Endothelial cell of umbilical vein (primary cell): ENCODE results near the gene ZNF503. TPM values are rescaled to one million over a fixed set of nuclear protein-coding genes. Genes with fewer than 3 reads are reported as not detected.

Experiments used
- BruUV-seq: library from RNA; stranded (reverse); fragments of 400-500 nt; replicated peaks from 2 replicates; lab custom pipeline; 2021; lab: Mats Ljungman, UMichigan
- CTCF ChIA-PET: fragments of 300-600, 350-600 bp; sonication (Branson Sonifier 250); formaldehyde crosslinking; loops from one replicate; lab custom pipeline; 2021; ENCODE audit warnings: antibody characterized with exemption, inconsistent platforms; lab: Charles Lee
- POLR2A ChIA-PET: fragments of 300-600, 350-600 bp; sonication (Branson Sonifier 250); formaldehyde crosslinking; loops from one replicate; lab custom pipeline; 2021; ENCODE audit warnings: antibody characterized with exemption, inconsistent platforms; lab: Charles Lee
- DNase-seq: peaks from one replicate; pipeline ENCODE4 v3.0.0-alpha.2; 2011; ENCODE audit warnings: low read depth, low spot score
- FAIRE-seq: peaks from 2 replicates; lab custom pipeline; 2011; peaks lifted over from hg19 to GRCh38; lab: Jason Lieb, UNC
- H2AFZ ChIP-seq: 2 replicates; pipeline ENCODE4 v1.6.0; 2012; ENCODE audit warnings: low read depth, low read length, control low read depth, inconsistent platforms
- H3K27ac ChIP-seq: 2 replicates; pipeline ENCODE4 v1.5.1; 2011; ENCODE audit warnings: low read depth, mild to moderate bottlenecking, control low read depth, low read length, moderate library complexity; ENCODE audit not compliant: insufficient read depth
- H3K27me3 ChIP-seq, 2 experiments: 2 replicates each; pipeline versions ENCODE4 v1.6.0 to v1.6.1; 2011; ENCODE audit warnings: low read length in 2 of 2, mixed read lengths in 1 of 2; ENCODE audit not compliant: control insufficient read depth in 2 of 2, insufficient read depth in 2 of 2
- H3K36me3 ChIP-seq, 2 experiments: 2 replicates in 1 of 2; 3 replicates in 1 of 2; pipeline ENCODE4 v1.5.1; 2011; ENCODE audit warnings: low read length in 2 of 2, mild to moderate bottlenecking in 1 of 2, moderate library complexity in 1 of 2; ENCODE audit not compliant: control insufficient read depth in 2 of 2, insufficient read depth in 2 of 2; ENCODE audit errors: extremely low read depth in 1 of 2
- H3K4me1 ChIP-seq: 3 replicates; pipeline ENCODE4 v1.5.1; 2011; ENCODE audit warnings: mild to moderate bottlenecking, low read length; ENCODE audit not compliant: control insufficient read depth, insufficient read depth; ENCODE audit errors: extremely low read depth
- H3K4me2 ChIP-seq: 2 replicates; pipeline ENCODE4 v1.6.1; 2011; ENCODE audit warnings: low read length, control low read depth, mixed read lengths; ENCODE audit not compliant: insufficient read depth
- H3K4me3 ChIP-seq, 3 experiments: fragments of 200-600 bp in 1 of 3; sonication (generic), shearing (Covaris generic) in 1 of 3; replicated peaks in 1 of 3; 2 replicates each; pipeline ENCODE4 v1.5.1; 2011 to 2016; ENCODE audit warnings: control low read depth in 3 of 3, low read length in 3 of 3, mild to moderate bottlenecking in 2 of 3, inconsistent platforms in 1 of 3, low read depth in 1 of 3, moderate library complexity in 1 of 3; ENCODE audit not compliant: insufficient read depth in 1 of 3
- H3K79me2 ChIP-seq: 2 replicates; pipeline ENCODE4 v1.6.0; 2012; ENCODE audit warnings: low read length, inconsistent platforms; ENCODE audit not compliant: control insufficient read depth, insufficient read depth
- H3K9ac ChIP-seq: replicated peaks from 2 replicates; pipeline ENCODE3; 2011; ENCODE audit warnings: low read length, control low read depth; ENCODE audit not compliant: insufficient read depth; ENCODE audit errors: extremely low read depth
- H3K9me1 ChIP-seq: replicated peaks from 3 replicates; pipeline ENCODE4 v1.6.0; 2011; ENCODE audit warnings: mild to moderate bottlenecking, low read length; ENCODE audit not compliant: control insufficient read depth, insufficient read depth; ENCODE audit errors: extremely low read depth
- H3K9me3 ChIP-seq: replicated peaks from 2 replicates; pipeline ENCODE4 v1.5.1; 2012; ENCODE audit warnings: low read length, inconsistent platforms; ENCODE audit not compliant: control insufficient read depth, insufficient read depth
- H4K20me1 ChIP-seq: replicated peaks from 2 replicates; pipeline ENCODE3; 2011; ENCODE audit warnings: mild to moderate bottlenecking, low read length; ENCODE audit not compliant: control insufficient read depth, insufficient read depth; ENCODE audit errors: extremely low read depth
- CTCF ChIP-seq, 2 donors: IDR thresholded peaks; 1 replicate in 1 of 2; 2 replicates in 1 of 2; pipeline ENCODE4 v1.5.1; 2011; ENCODE audit warnings: low read length in 2 of 2, mild to moderate bottlenecking in 2 of 2, moderate library complexity in 2 of 2, control low read depth in 1 of 2, inconsistent platforms in 1 of 2, low read depth in 1 of 2; ENCODE audit not compliant: insufficient read depth in 1 of 2; ENCODE audit errors: extremely low read depth in 1 of 2
- EZH2 ChIP-seq: IDR thresholded peaks from 2 replicates; pipeline ENCODE4 v1.6.1; 2012; ENCODE audit warnings: borderline replicate concordance, low read depth, mild to moderate bottlenecking, moderate library complexity, low read length, inconsistent platforms; ENCODE audit not compliant: severe bottlenecking
- FOS ChIP-seq: IDR thresholded peaks from 2 replicates; pipeline ENCODE4 v1.6.1; 2011; ENCODE audit warnings: mild to moderate bottlenecking, low read length, moderate library complexity, borderline replicate concordance; ENCODE audit not compliant: insufficient read depth
- GATA2 ChIP-seq: IDR thresholded peaks from 2 replicates; pipeline ENCODE4 v1.7.0; 2011; ENCODE audit warnings: low read depth, mild to moderate bottlenecking, moderate library complexity, mixed read lengths, low read length; ENCODE audit not compliant: insufficient read length, insufficient read depth
- JUN ChIP-seq: IDR thresholded peaks from 2 replicates; pipeline ENCODE4 v1.6.1; 2011; ENCODE audit warnings: borderline replicate concordance, low read depth; ENCODE audit not compliant: insufficient read length, insufficient read depth
- MAX ChIP-seq: IDR thresholded peaks from 2 replicates; pipeline ENCODE4 v1.6.1; 2011; ENCODE audit not compliant: insufficient read depth, insufficient read length
- MYC ChIP-seq: IDR thresholded peaks from one replicate; pipeline ENCODE4 v1.6.1; 2011; ENCODE audit warnings: mild to moderate bottlenecking, low read depth, low read length
- POLR2A ChIP-seq: IDR thresholded peaks from 2 replicates; pipeline ENCODE4 v1.6.1; 2012; ENCODE audit warnings: low read depth, mild to moderate bottlenecking, control low read depth, low read length
- POLR2AphosphoS5 ChIP-seq: IDR thresholded peaks from 2 replicates; pipeline ENCODE4 v1.6.1; 2012; ENCODE audit warnings: low read depth, mild to moderate bottlenecking, control low read depth, low read length, moderate library complexity; ENCODE audit not compliant: insufficient read depth
- dilution Hi-C: fragments of 300-500 bp; cut with MboI; formaldehyde crosslinking; loops from one replicate; pipeline ENCODE4 v1.15.0; 2019; ENCODE audit warnings: low sequenced_read_pairs; ENCODE audit not compliant: extremely low pct_ligation_motif_present
- intact Hi-C: fragments of 100-400 bp; cut with micrococcal nuclease; formaldehyde crosslinking; loops from one replicate; pipeline ENCODE4 v1.10.0; 2022
- polyA plus RNA-seq, 4 experiments: library from polyadenylated mRNA; depleted of rRNA in 3 of 4; stranded (reverse) in 3 of 4; unstranded in 1 of 4; fragments of >200 nt; gene quantifications; 2 replicates each; pipeline versions ENCODE4 v1.2.1 to v1.2.3, GENCODE V29; 2011 to 2012; ENCODE audit warnings: missing spikeins in 1 of 4
- total RNA-seq: library from RNA; stranded (reverse); gene quantifications from 2 replicates; pipeline ENCODE4 v1.2.3, GENCODE V29; 2021

ZNF503 gene
- total and polyA plus RNA-seq, 2 donors (not counting 3 experiments of a cell fraction or from before 2014, with no cell fraction given), result 0.58 to 2.2 TPM

GRCh38 chr10:75424571-75424970 lies 23.0 kb upstream of the ZNF503 start:
- dilution Hi-C loops (no loop called here), intact Hi-C loops (no loop called here)
- Histone ChIP-seq H3K9me3 (no peaks in the 10 kb centered on the region), H3K9ac (no peak overlapping the region), H3K4me3 (no peak overlapping the region), H3K9me1 (no peaks in the 10 kb centered on the region), H3K36me3 (no peaks in the 10 kb centered on the region), H3K27me3 (peaks cover 0 to 3% of the 10 kb centered on the region in 2 experiments), H3K79me2 (no peaks in the 10 kb centered on the region), H3K4me2 (no peak overlapping the region), H2AFZ (no peak overlapping the region), H3K27ac (no peak overlapping the region), H4K20me1 (no peaks in the 10 kb centered on the region), H3K4me1 (peaks cover 14% of the 10 kb centered on the region)
- DNase-seq (no peak), FAIRE-seq (no peak)
- no TSS peak for BruUV-seq
- CTCF ChIA-PET, result interaction anchor here (0.9 to 1.3 kb wide), 2 partner anchors 8 to 11 kb away, joined by 3 read pairs; no protein-coding TSS in a partner anchor
- POLR2A ChIA-PET, result no interaction called here
- TF ChIP-seq JUN (no peak), MYC (no peak), FOS (no peak), POLR2AphosphoS5 (no peak), POLR2A (no peak), EZH2 (no peak), MAX (no peak), GATA2 (no peak), CTCF (IDR thresholded peaks at IDR 0.05; ENCODE audit: extremely low read depth in 1 of 2, insufficient read depth in 1 of 2, low read depth in 1 of 2, low read length in 2 of 2) (no peak)
